PFSK-1 (cell line): ENCODE data around the gene ANKHD1.

Experiments
- FOXP2 ChIP-seq: optimal IDR thresholded peaks from 2 replicates; pipeline ENCODE3; 2011; ENCODE audit warnings: borderline replicate concordance, control low read depth, inconsistent platforms; ENCODE audit not compliant: insufficient read depth; ENCODE audit errors: extremely low read length, extremely low read depth
- POLR2AphosphoS5 ChIP-seq: IDR thresholded peaks from 2 replicates; pipeline ENCODE4 v1.6.1; 2012; ENCODE audit warnings: low read depth, mild to moderate bottlenecking, control low read depth, low read length, moderate library complexity
- SIN3A ChIP-seq: IDR thresholded peaks from 2 replicates; pipeline ENCODE4 v1.6.1; 2012; ENCODE audit warnings: mild to moderate bottlenecking, low read length, moderate library complexity, borderline replicate concordance; ENCODE audit not compliant: insufficient read depth
- TAF1 ChIP-seq: IDR thresholded peaks from 2 replicates; pipeline ENCODE4 v1.6.1; 2012; ENCODE audit warnings: low read length, control low read depth, borderline replicate concordance; ENCODE audit not compliant: insufficient read depth
- TF ChIP-seq, protein P1 (sequence below), 2 experiments: IDR thresholded peaks; 2 replicates each; pipeline versions ENCODE4 v1.6.1 to v1.8.0; 2011 to 2012; ENCODE audit warnings: low read depth in 2 of 2, low read length in 2 of 2, control low read depth in 1 of 2, inconsistent platforms in 1 of 2, mild to moderate bottlenecking in 1 of 2, moderate library complexity in 1 of 2; ENCODE audit not compliant: insufficient read depth in 1 of 2

ANKHD1 gene

DNA sequence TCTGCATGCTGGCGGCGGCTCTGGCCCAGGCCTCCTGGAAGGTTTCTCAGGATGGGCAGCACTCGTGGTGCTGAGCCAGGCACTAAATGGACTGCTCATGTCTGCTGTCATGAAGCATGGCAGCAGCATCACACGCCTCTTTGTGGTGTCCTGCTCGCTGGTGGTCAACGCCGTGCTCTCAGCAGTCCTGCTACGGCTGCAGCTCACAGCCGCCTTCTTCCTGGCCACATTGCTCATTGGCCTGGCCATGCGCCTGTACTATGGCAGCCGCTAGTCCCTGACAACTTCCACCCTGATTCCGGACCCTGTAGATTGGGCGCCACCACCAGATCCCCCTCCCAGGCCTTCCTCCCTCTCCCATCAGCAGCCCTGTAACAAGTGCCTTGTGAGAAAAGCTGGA, 166.2 kb downstream of the ANKHD1 start:
- TF ChIP-seq, protein P1, sequence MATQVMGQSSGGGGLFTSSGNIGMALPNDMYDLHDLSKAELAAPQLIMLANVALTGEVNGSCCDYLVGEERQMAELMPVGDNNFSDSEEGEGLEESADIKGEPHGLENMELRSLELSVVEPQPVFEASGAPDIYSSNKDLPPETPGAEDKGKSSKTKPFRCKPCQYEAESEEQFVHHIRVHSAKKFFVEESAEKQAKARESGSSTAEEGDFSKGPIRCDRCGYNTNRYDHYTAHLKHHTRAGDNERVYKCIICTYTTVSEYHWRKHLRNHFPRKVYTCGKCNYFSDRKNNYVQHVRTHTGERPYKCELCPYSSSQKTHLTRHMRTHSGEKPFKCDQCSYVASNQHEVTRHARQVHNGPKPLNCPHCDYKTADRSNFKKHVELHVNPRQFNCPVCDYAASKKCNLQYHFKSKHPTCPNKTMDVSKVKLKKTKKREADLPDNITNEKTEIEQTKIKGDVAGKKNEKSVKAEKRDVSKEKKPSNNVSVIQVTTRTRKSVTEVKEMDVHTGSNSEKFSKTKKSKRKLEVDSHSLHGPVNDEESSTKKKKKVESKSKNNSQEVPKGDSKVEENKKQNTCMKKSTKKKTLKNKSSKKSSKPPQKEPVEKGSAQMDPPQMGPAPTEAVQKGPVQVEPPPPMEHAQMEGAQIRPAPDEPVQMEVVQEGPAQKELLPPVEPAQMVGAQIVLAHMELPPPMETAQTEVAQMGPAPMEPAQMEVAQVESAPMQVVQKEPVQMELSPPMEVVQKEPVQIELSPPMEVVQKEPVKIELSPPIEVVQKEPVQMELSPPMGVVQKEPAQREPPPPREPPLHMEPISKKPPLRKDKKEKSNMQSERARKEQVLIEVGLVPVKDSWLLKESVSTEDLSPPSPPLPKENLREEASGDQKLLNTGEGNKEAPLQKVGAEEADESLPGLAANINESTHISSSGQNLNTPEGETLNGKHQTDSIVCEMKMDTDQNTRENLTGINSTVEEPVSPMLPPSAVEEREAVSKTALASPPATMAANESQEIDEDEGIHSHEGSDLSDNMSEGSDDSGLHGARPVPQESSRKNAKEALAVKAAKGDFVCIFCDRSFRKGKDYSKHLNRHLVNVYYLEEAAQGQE (IDR thresholded peaks at IDR 0.05; ENCODE audit: insufficient read depth in 1 of 2, low read depth in 2 of 2, low read length in 2 of 2) = no peak
- no peak for TF ChIP-seq TAF1
- TF ChIP-seq SIN3A = no peak

DNA sequence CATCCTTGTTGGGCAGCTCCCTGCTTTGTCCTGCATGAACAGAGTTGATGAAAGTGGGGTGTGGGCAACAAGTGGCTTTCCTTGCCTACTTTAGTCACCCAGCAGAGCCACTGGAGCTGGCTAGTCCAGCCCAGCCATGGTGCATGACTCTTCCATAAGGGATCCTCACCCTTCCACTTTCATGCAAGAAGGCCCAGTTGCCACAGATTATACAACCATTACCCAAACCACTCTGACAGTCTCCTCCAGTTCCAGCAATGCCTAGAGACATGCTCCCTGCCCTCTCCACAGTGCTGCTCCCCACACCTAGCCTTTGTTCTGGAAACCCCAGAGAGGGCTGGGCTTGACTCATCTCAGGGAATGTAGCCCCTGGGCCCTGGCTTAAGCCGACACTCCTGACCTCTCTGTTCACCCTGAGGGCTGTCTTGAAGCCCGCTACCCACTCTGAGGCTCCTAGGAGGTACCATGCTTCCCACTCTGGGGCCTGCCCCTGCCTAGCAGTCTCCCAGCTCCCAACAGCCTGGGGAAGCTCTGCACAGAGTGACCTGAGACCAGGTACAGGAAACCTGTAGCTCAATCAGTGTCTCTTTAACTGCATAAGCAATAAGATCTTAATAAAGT, 166.9 kb downstream of the ANKHD1 start:
- TF ChIP-seq SIN3A (no peak), FOXP2 (no peak), POLR2AphosphoS5 (no peak), TAF1 (no peak)
- TF ChIP-seq, protein P1 (IDR thresholded peaks at IDR 0.05; ENCODE audit: insufficient read depth in 1 of 2, low read depth in 2 of 2, low read length in 2 of 2) = no peak

DNA sequence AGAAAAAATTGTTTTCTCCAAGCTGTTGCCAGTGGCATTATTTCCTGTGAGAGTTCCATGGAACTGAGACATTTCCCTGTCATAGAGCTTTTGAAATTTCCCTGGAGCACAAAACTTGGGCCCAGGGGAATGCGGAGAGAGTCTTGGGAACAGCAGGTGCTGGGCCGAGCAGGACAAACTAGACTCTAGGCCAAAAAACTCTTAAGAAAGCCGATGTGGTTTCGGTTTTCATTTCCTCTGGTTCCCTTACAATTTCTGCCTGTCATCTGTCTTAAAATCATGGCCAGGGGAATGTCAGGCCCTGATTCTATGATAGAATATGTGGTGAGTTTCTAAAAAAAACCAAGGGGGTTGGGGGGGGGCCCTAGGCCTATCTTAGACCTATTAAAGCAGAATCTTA, 167.6 kb downstream of the ANKHD1 start:
- no peak for TF ChIP-seq POLR2AphosphoS5
- TF ChIP-seq FOXP2 = no peak
- no peak for TF ChIP-seq TAF1
- TF ChIP-seq, protein P1 (IDR thresholded peaks at IDR 0.05; ENCODE audit: insufficient read depth in 1 of 2, low read depth in 2 of 2, low read length in 2 of 2) = no peak

DNA sequence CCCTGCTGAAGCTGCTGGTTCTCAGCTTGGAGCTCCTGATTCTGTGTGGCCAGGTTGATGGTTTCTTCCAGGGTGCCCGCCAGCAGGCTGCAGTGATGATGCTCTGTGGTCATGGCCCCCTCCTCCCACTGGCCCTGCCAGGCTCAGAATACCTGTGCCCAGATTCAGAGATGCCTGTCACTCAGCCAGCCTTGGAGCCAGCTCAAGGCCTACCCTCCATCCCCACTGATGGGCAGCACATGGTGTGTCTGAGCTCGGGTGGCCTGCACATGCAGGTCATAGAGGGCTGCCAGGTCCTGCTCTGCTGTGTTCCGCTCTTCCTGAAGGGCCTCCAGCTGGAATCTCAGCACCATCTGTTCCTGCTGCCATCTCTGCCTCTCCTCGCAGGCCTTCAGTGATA, 168.4 kb downstream of the ANKHD1 start:
- TF ChIP-seq POLR2AphosphoS5 = no peak
- TF ChIP-seq, protein P1 (IDR thresholded peaks at IDR 0.05; ENCODE audit: insufficient read depth in 1 of 2, low read depth in 2 of 2, low read length in 2 of 2) = no peak
- TF ChIP-seq FOXP2 = no peak
- TF ChIP-seq SIN3A = no peak
- TF ChIP-seq TAF1 = no peak

DNA sequence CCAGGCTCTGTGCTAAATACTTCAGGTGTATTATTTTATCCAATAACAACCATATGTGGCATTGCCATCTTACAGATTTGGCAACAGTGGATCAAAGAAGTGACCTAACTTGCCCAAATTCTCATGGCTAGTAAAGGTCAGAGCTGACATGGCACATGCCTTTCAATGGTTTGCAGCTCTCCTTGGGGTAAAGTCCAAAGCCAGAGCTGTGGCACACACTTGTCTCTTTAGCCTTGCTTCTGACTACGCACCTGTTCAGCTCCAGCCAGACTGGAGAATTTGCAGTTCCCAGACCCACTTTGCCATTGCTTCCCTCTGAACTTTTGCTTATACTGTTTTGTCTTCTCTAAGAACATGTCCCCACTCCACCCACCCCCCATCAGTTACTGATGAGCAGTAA, 168.9 kb downstream of the ANKHD1 start:
- TF ChIP-seq TAF1 (no peak), FOXP2 (no peak), SIN3A (no peak), POLR2AphosphoS5 (no peak)
- TF ChIP-seq, protein P1 (IDR thresholded peaks at IDR 0.05; ENCODE audit: insufficient read depth in 1 of 2, low read depth in 2 of 2, low read length in 2 of 2) = no peak
